ENCODE measurements around the gene GCKR.

- TF ChIP-seq, protein P1, sequence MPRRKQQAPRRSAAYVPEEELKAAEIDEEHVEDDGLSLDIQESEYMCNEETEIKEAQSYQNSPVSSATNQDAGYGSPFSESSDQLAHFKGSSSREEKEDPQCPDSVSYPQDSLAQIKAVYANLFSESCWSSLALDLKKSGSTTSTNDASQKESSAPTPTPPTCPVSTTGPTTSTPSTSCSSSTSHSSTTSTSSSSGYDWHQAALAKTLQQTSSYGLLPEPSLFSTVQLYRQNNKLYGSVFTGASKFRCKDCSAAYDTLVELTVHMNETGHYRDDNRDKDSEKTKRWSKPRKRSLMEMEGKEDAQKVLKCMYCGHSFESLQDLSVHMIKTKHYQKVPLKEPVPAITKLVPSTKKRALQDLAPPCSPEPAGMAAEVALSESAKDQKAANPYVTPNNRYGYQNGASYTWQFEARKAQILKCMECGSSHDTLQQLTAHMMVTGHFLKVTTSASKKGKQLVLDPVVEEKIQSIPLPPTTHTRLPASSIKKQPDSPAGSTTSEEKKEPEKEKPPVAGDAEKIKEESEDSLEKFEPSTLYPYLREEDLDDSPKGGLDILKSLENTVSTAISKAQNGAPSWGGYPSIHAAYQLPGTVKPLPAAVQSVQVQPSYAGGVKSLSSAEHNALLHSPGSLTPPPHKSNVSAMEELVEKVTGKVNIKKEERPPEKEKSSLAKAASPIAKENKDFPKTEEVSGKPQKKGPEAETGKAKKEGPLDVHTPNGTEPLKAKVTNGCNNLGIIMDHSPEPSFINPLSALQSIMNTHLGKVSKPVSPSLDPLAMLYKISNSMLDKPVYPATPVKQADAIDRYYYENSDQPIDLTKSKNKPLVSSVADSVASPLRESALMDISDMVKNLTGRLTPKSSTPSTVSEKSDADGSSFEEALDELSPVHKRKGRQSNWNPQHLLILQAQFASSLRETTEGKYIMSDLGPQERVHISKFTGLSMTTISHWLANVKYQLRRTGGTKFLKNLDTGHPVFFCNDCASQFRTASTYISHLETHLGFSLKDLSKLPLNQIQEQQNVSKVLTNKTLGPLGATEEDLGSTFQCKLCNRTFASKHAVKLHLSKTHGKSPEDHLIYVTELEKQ (tag by site-specific recombination; IDR thresholded peaks at IDR 0.05; ENCODE audit: borderline replicate concordance): no peak
- no peak for TF ChIP-seq ELK4 (IDR thresholded peaks at IDR 0.05; ENCODE audit: borderline replicate concordance, low read depth, low read length)
- TF ChIP-seq ZNF148 (tag by site-specific recombination; IDR thresholded peaks at IDR 0.05; ENCODE audit: borderline replicate concordance): no peak
- TF ChIP-seq, protein P2, sequence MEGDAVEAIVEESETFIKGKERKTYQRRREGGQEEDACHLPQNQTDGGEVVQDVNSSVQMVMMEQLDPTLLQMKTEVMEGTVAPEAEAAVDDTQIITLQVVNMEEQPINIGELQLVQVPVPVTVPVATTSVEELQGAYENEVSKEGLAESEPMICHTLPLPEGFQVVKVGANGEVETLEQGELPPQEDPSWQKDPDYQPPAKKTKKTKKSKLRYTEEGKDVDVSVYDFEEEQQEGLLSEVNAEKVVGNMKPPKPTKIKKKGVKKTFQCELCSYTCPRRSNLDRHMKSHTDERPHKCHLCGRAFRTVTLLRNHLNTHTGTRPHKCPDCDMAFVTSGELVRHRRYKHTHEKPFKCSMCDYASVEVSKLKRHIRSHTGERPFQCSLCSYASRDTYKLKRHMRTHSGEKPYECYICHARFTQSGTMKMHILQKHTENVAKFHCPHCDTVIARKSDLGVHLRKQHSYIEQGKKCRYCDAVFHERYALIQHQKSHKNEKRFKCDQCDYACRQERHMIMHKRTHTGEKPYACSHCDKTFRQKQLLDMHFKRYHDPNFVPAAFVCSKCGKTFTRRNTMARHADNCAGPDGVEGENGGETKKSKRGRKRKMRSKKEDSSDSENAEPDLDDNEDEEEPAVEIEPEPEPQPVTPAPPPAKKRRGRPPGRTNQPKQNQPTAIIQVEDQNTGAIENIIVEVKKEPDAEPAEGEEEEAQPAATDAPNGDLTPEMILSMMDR (tag by site-specific recombination; IDR thresholded peaks at IDR 0.05): no peak
- TF ChIP-seq ZFP41 (tag by site-specific recombination; IDR thresholded peaks at IDR 0.05; ENCODE audit: borderline replicate concordance): no peak
- TF ChIP-seq ZNF433 (tag by site-specific recombination; IDR thresholded peaks at IDR 0.05; ENCODE audit: low read depth): no peak
- TF ChIP-seq ZBTB11 (tag by site-specific recombination; conservative IDR thresholded peaks at IDR 0.05; ENCODE audit: low read depth): no peak
- TF ChIP-seq ZBTB8A (tag by site-specific recombination; IDR thresholded peaks at IDR 0.05): no peak
Observed at GRCh38 chr2:27561060-27561459, 64.4 kb downstream of the GCKR start.

Measured in HEK293 (cell line).